ENCODE measurements around the gene ELMOD1.
"Not testable (repeated sequence)": the region's sequence is repeated elsewhere in the genome, so short reads cannot be mapped to it uniquely, and the experiment has no call there.

The ELMOD1 gene

GRCh38 chr11:107590460-107591377 is at the start of gene ELMOD1:
TSS of gene ELMOD1 (plus strand) at chr11:107591147. CDS start at chr11:107618190, 27,043 bp downstream.
- DNase-seq = no peak

- DNase-seq = no peak
Measured at GRCh38 chr11:107545101-107545514, 45.8 kb upstream of the ELMOD1 start.

- DNase-seq = no peak
Measured at GRCh38 chr11:107547961-107548360, 43.0 kb upstream of the ELMOD1 start.

GRCh38 chr11:107549253-107549953 is 41.5 kb upstream of the ELMOD1 start:
- no peak for DNase-seq

GRCh38 chr11:107549954-107550285 is 41.0 kb upstream of the ELMOD1 start:
- no peak for DNase-seq

- no peak for DNase-seq
Measured at GRCh38 chr11:107550304-107550703, 40.6 kb upstream of the ELMOD1 start.

- DNase-seq = no peak
Measured at GRCh38 chr11:107561688-107562087, 29.3 kb upstream of the ELMOD1 start.

- no peak for DNase-seq
Measured at GRCh38 chr11:107562647-107563208, 28.2 kb upstream of the ELMOD1 start.

GRCh38 chr11:107563702-107564101 is 27.2 kb upstream of the ELMOD1 start:
- no peak for DNase-seq

GRCh38 chr11:107564877-107565218 is 26.1 kb upstream of the ELMOD1 start:
- DNase-seq = no peak

- DNase-seq = peak; percentile 56
Measured at GRCh38 chr11:107565219-107565937, 25.6 kb upstream of the ELMOD1 start, which contains the start of gene ALKBH8. TSS of gene ALKBH8 (minus strand) at chr11:107565735. CDS start at chr11:107560893, 4,842 bp downstream.

GRCh38 chr11:107565955-107566501 is 24.9 kb upstream of the ELMOD1 start:
- DNase-seq = not testable (repeated sequence)

- DNase-seq = no peak
Measured at GRCh38 chr11:107566569-107566968, 24.4 kb upstream of the ELMOD1 start.

- no peak for DNase-seq
Measured at GRCh38 chr11:107567739-107568335, 23.1 kb upstream of the ELMOD1 start.

- DNase-seq = no peak
Measured at GRCh38 chr11:107570015-107570414, 20.9 kb upstream of the ELMOD1 start.

- no peak for DNase-seq
Measured at GRCh38 chr11:107573438-107573837, 17.5 kb upstream of the ELMOD1 start.

GRCh38 chr11:107576497-107577345 is 14.2 kb upstream of the ELMOD1 start:
- DNase-seq = not testable (repeated sequence)

GRCh38 chr11:107577346-107577711 is 13.6 kb upstream of the ELMOD1 start:
- DNase-seq = no peak

- DNase-seq = not testable (repeated sequence)
Measured at GRCh38 chr11:107579169-107579568, 11.8 kb upstream of the ELMOD1 start.

- no peak for DNase-seq
Measured at GRCh38 chr11:107581147-107581546, 9.8 kb upstream of the ELMOD1 start.

GRCh38 chr11:107583629-107584195 is 7.2 kb upstream of the ELMOD1 start:
- no peak for DNase-seq

Data from NK-92 treated with Interleukin-12 subunit alpha and Interleukin-12 subunit beta, amount 100 ng/mL, for 24 hours (cell line).